Left cardiac atrium (tissue), 4 donors: ENCODE measurements around the gene PCNX2. TPM values are rescaled to one million over a fixed set of nuclear protein-coding genes. Genes with fewer than 3 reads are reported as not detected.

Experiments
- ATAC-seq, 2 donors: fragments of 200-7000 bp; cut with Tn5 transposase; one replicate each; pipeline ENCODE4 v1.9.1; 2020; ENCODE audit warnings: mild to moderate bottlenecking in 2 of 2, moderate library complexity in 2 of 2
- DNase-seq: peaks from one replicate; pipeline ENCODE4 v3.0.0-alpha.2; 2020
- intact Hi-C, 2 donors: fragments of 100-400 bp; cut with DNase I; formaldehyde crosslinking; loops; one replicate each; pipeline versions ENCODE4 v1.14.1 to v1.15.1; 2022 to 2023
- total RNA-seq, 2 donors: library from RNA; stranded (reverse); fragmentation: NEBNext Ultra II Directional; extraction: Animal tissue kit (Norgen Biotek cat#: 25700); gene quantifications; one replicate each; pipeline ENCODE4 v1.2.1, GENCODE V29; 2021
- donor health status: DM: no; HTN: yes; CAD: no.
- donor health status: DM: no; HTN: yes; CAD: no; lungs with severe emphysema.
- donor health status: DM: yes; HTN: yes; CAD: no.
- donor health status: Dilated cardiomyopathy.

The PCNX2 gene
- total RNA-seq, 2 donors from 2014 or later = 3.2 to 4.2 TPM

DNA sequence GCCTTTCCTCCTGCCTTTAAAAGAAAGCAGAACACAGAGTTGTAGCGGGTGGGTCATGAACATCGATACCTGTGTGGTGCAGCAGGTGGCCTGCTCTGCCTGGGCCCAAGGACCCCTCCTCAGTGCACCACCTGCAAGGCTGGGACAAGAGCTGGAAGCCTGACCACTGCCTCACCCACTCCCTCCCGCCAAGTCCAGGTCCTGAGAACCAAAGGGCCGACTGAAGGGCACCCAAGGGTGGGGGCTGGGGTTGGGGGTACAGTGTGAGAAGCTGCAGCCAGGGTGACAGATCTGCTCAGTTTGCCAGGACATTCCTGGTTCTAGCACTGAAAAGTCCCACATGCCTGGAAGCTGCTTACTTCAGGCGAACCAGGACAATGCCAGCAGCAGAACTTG, 309.0 kb downstream of the PCNX2 start:
- ATAC-seq (peak; percentile 14 to 73), DNase-seq (no peak)
- intact Hi-C loops = no loop called here

DNA sequence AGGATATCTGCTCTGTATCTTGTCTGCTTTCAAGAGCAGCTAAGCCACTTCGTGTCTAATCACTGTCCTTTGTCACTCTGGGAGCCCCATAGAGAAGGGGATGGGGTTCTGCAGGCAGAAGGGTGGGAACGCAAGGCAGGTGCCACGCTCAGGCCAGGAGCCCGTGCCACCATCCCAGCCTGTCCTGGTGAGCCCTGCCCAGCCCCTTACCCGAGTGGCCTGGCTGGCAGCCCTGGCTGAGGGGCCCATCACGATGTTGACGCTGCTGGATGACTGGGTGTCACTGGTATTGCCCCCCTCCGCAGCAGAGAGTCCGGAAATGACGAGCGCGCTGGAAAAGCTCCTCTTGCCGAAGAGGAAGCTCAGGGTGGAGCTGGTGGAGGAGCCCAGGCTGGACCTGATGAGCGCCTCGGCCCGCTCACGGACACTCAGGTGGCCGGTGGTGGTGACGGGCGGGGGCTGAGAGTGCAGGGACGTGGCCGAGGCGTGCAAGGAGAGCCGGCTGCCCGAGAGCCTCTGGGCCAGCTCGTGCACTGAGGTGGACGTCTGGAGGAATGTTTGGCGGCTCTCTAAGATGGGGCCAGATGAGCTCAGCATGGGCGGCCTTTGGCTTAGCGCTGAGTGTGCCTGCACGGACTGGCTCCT, 309.5 kb downstream of the PCNX2 start:
- no peak for DNase-seq
- intact Hi-C loops = no loop called here
- ATAC-seq = peak; percentile 3 to 8

DNA sequence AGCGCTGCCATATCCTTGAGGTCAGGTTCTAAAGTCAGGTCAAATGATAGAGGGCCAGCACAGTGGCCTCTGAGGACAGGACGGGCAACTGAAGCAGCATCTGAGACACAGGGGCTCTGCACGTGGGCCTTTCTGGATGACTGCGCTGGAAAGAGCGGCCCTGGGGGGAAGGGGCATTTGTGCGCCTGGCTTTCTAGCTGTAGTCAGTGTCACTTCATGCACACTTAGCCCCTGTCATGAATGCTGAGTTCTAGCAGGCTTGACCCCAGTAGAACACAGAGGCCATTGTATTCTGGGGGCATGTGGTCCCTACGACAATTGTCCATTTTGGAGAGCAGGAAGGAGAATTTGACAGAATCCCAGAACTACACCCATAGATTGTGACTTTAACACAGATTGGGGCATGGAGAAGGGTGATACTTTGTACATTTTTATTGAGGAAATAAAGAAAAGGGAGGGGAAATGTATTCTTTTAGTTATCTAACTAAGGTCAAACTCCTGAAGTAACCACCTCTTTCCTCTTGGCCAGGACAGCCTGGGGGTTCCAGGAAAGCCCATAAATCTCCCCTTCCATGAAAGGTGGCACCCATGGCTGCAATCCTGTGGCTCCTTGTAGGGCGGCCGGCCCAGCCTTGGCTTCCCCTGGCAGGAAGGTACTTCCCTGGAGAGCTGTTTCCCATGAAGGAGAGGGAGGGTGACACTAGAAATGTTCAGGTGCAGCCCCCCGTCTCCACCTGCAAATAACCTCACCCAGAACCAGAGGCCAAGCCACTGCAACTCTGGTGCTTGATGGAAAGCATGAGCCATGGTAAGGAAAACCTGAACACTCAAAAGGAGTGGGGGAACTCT, 310.7 kb downstream of the PCNX2 start:
- ATAC-seq = no peak
- intact Hi-C loops = no loop called here
- no peak for DNase-seq

DNA sequence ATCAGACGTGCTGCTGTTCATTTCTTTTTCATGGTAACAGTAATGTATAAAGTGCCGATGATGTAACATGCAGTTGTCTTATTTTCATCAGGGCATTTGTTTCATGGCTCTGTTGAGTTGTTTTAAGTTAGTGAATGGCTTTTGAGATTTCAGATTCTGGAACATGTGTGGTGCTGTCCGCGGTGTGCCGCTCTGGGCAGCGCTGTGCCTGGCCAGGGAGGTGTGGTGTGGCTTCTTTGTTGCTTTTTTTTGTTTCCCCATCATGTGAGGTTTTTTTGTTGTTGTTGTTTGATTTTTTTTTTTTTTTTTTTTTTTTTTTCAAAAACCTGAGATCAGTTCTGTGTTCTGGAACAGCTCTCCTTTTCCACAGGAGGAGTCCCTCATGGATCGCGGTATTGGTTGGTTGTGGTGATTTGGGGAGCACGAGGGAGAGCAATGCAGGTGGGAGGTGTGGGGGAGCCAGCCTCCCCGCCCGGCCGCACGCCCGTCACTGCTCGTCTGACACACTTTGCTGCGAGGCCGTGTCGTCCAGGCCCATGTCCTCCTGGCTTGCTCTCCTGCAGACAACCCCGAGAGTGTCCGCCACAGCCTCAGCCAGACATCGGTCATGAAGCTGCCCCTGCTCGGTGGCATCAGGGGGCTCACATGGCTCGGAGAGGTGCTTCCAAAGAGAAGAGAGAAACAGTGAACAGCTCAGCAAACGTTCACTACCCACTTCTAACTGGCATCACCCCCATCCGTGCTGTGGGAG, 311.5 kb downstream of the PCNX2 start:
- intact Hi-C loops = no loop called here
- no peak for ATAC-seq
- DNase-seq = no peak

DNA sequence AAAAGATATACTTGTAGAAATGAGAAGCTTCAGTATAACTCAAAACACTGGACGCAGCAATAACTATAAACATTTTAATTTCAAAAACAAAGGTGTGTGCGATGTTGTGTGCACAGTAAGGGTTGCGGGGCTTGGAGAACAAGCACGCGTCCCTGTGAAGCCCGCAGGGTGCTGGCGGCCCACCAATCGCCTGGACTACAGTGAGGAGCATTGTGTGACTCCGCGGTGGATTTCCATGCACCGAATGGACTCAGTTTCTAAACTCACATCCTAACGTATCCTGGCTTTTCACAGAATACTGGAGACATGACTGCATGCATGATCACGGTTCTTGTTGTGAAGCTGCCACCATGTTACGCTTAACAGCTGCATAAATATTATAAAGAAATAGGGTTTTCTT, 312.1 kb downstream of the PCNX2 start:
- intact Hi-C loops = no loop called here

DNA sequence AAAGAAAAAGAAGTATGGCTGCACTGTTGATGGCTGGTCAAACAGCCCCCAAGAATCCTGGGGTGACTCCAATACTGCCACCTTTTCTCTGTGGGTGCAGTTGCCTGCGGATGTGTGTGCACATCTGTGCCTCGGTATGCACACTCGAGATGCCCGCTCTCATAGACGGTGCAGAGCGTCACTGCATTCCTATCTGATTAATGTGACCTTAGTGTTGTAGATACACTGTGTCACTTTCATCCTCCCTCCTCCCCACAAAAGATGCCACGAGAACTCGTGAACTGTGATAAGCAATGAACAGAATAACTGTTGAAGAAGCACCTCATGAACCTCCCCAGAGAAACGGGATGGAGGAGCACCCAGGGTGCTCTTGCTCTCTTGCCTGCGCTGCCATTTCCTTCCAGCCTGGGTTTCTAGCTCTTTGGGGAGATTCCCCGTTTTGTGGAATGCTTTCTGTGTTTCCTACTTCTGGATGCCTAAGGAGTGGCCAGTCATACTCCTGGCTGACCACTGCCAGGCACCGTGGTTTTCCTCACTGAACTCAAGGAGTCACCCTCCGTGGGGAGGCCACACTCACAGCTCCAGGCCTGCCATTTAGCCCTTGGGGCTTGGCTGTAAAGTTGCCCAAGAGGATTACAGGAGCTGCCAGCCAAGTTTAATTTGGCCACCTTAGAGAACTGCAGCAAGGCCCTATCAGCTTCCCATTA, 313.1 kb downstream of the PCNX2 start:
- intact Hi-C loops = no loop called here
- no peak for DNase-seq

More for the DNA sequence above, 312.1 kb downstream of the PCNX2 start:
- no peak for DNase-seq
- no peak for ATAC-seq

DNA sequence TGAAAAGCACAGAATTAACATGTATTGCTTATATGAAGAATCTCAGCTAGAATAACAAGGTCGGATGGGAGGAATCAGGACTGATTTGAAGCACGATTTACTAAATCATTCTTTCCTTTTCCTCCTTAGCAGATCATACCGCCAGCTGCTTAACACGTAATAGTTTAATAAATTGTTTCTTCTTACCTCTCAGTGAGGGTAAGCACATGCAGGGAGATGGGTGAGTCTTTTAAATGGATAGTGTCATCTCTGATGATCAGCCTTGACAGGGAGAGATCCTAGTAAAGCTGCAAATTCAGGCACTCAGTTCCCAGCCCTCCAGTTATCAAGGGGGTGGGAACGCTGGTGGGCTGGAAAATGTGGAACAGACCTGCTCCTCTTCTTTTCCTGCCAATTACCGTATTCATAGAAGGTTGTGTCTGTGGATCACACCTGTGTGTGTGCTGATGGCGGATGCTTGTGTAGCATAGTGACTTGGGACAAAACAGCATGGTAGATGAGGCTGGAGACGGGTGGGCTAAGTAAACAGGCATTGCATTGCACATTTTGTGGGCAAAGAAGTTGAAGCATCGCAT, 314.5 kb downstream of the PCNX2 start:
- DNase-seq (no peak), ATAC-seq (no peak)
- intact Hi-C loops = no loop called here

More for the DNA sequence above, 313.1 kb downstream of the PCNX2 start:
- ATAC-seq = peak in 1 of 2 donors; percentile 30

DNA sequence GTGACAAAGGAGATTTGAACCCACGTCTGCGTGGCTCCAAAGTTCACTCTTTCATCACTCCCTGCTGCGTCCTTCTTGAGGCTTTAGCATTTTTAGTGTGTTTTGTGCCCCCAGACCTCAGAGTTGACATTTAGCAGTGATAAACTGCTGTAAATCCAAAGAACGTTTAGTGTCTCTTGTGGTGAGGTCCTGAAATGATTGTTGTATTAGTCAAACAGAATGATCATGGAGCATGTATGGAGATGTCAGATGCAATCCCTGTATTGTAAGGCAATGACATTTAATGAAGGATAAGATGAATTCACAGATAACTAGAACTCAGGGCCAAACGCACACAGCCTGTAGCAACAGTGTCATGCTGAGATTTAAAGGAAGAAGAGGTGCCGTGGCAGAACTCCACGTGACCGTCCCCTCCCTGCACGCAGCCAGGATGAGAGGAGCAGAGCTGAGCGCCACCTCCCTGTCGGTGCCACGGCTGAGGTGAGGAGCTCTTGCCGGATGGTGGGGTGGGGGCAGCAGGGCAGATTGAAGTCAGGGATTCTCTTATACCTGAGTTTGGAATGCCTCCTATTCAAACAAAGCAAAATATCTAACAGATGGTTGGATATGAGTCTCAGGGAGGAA, 315.1 kb downstream of the PCNX2 start:
- intact Hi-C loops = no loop called here
- ATAC-seq = peak in 1 of 2 donors; percentile 21
- no peak for DNase-seq

DNA sequence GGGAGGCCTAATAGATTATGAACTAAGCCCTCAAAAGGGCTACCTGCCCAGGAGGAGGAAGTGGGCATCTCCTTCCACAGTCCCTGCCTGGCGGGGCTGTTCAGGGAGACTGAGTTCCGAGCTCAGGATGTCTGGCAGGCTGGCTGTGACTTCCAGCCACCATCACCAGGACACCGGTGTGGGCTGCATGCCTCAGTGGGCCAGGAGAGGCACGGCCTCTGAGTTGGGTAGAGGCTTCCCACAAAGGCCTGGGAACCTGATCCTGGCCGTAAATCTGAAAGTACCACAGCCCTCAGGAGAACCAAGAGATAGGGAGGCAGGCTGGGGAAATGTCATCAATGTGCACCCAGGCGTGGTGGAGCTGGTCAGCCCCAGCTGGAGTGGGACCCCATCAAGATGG, 316.0 kb downstream of the PCNX2 start:
- ATAC-seq (no peak), DNase-seq (no peak)
- intact Hi-C loops = no loop called here

DNA sequence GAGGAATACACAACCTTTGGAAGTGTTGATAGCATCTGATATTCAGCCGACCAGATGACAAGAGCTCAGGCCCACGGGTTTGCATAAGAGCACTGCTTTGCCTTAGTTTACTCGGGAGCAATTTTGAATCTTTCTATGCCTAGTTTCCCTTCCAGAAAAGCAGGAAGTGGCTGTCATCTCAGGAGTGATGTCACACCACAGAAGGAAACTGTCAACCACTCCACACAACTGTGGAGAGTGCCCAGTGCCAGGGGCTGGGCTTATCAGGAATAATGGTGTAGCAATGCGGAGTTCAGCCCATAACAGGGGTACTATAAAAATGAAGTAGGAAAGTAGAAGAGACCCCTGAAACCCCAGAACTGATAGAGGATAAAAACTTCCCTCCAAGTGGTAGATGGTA, 316.7 kb downstream of the PCNX2 start:
- intact Hi-C loops = no loop called here
- ATAC-seq (no peak), DNase-seq (no peak)

DNA sequence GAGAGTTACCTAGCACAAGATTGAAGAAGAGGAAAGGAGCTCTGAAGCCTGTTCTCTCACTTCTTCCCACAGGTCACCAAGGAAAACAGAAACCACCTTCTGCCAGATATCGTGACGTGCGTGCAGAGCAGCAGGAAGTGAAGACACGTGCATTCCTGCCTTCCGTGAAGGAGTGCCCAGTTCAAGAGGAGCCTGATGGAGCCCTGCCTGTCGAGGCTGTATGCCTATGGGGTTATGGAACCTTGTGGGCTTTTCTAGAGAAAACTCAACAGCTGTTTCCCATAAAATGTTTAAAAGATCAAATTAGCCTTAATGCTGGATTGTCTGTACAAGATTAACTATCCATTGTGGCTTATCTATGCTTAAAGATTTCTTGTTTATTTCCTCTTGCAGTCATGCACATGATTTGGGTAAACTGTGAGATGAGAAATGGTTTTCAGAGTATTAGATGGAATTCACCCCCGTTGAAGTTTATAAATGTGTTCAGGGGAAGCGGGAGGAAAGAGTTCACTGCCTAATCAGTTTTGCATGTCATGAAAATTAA, 317.4 kb downstream of the PCNX2 start:
- DNase-seq (no peak), ATAC-seq (peak; percentile 13 to 31)
- intact Hi-C loops = no loop called here

DNA sequence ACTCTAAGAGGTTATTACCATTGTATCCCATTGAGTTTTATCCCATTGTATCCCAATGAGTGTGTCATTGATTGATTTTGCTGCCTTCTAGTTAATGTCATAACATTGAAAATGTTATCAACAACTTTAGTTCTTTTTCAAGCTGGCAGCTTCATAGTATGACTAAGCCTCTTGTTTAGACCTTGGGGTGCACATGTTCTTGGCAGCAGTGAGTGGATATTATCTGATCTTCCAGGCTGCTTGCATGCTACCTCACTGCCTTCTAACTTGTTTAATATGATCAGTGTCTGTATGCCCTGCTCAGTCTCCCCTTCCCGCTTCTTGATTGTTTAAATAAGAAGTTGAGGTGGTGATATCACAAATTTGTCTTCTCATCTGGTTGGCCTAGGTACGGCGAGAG, 320.6 kb downstream of the PCNX2 start:
- peak in 1 of 2 donors; percentile 65 for ATAC-seq
- DNase-seq = no peak
- intact Hi-C loops = no loop called here

DNA sequence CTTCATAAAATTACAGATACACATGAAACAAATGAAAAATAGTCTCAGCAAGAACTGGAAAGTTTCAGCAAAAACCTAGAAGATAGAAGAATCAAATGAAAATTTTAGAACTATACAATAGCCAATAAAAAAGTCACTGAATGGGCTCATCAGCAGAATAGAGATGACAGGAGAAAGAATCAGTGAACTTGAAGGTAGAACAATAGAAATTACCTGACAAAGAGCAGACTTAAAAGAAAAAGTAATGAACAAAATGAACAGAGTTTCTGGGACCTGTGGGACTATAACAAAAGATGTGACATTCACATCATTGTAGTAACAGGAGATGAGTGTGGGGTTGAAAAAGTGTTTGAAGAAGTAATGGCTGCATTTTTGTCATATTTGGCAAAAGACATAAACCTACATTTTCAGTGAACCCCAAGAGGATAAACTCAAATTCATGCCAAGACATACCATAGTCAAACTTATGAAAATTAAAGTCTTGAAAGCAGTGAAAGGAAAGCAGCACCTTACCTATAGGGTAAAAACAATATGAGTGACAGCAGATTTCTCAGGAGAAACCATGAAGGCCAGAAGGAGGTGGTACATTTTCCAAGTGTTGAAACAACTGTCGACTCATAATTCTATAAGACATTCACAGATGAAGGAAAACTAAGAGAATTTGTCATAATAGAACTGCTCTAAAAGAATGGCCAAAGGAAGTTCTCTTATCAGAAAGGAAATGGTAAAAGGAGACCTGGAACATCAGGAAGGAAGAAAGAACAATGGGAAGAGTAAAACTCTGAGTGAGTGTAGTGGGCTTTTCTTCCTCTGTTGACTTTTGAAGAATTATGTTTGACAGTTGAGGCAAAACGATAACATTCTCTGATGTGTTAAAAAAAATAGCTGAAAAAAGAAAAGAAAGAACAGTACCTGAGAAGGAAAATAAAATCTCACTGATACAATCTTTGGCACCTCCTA, 321.6 kb downstream of the PCNX2 start:
- ATAC-seq (no peak), DNase-seq (no peak)
- intact Hi-C loops = no loop called here

DNA sequence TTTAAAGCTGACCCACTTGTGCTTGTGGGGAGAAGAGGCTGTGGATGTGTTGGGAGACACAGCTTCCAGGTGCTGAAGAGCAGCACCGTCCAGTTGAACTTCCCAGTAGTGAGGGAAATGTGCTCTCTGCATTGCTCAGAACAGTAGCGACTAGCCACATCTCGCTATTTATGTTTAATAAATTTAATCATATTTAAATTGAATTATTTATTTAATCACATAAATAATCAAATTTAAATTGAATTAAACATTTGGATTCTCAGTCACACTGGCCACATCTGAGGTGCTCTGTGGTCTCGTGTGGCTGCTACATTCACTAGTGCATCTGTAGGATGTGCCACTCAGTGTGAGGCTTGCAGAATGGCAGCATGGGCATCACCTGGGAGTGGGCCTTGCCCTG, 325.0 kb downstream of the PCNX2 start:
- DNase-seq (no peak), ATAC-seq (no peak)
- intact Hi-C loops = no loop called here

DNA sequence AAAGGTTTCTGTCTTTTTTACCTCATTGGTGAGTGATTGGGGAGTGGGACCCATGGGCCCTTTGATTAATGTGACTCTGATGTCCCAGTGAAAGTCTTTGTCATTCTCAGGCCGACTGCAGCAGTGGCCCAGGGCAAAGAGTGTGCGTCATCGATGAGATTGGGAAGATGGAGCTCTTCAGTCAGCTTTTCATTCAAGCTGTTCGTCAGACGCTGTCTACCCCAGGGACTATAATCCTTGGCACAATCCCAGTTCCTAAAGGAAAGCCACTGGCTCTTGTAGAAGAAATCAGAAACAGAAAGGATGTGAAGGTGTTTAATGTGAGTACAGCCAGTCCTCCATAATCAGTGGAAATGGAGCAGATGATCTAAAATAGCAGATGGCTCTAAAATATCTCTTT, 325.7 kb downstream of the PCNX2 start:
- ATAC-seq (no peak), DNase-seq (no peak)
- intact Hi-C loops = no loop called here

DNA sequence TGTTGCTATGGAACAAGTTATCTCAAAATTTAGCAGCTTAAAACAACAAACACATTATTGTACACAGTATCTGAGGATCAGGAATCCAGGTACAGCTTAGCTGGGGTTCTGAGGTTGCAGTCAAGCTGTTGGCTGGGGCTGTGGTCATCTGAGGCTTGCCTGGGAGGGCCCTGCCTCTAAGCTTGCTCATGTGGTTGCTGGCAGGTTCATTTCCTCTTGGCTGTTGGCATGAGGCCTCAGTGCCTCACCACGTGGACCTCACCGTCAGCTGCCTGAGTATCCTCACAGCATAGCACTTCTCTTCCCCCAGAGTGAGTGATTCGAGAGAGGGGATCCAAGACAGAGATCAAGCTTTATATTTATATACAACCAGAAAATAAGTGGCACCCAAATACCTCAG, 326.6 kb downstream of the PCNX2 start:
- ATAC-seq (peak; percentile 81 to 90), DNase-seq (no peak)
- intact Hi-C loops = no loop called here

DNA sequence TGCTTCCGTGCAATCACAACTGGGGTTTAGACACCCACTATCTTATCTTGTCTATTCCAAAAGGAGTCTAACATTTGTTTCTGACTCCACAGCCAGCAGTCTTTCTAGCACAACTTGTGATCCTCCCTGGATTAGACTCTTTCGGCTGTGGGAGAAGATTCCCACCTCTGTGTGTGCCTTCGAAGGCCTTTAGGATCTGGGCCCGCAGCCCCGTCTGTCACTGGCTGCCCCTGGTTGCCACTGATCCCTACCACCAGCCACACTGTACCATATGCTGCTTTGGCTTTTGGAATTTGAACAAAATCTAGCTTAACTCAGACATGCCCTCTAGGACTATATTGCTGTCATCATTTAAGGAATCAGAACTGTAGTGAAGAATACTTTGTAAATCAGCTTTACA, 327.1 kb downstream of the PCNX2 start:
- DNase-seq = no peak
- intact Hi-C loops = no loop called here
- no peak for ATAC-seq
